Mammary epithelial cell (primary cell): ENCODE data around the gene ZP1.

Experiments used
- CTCF ChIP-seq, 2 donors: IDR thresholded peaks in 1 of 2; conservative IDR thresholded peaks in 1 of 2; 2 replicates each; pipeline ENCODE4 v1.5.1; 2011 to 2012; ENCODE audit warnings: inconsistent platforms in 2 of 2, low read length in 2 of 2, mild to moderate bottlenecking in 2 of 2, control low read depth in 1 of 2, low read depth in 1 of 2; ENCODE audit not compliant: insufficient read depth in 1 of 2; ENCODE audit errors: extremely low read depth in 1 of 2
- EZH2 ChIP-seq: IDR thresholded peaks from 2 replicates; pipeline ENCODE4 v1.6.1; 2012; ENCODE audit warnings: low read length, inconsistent platforms, borderline replicate concordance

- no peak for TF ChIP-seq CTCF (conservative IDR thresholded peaks at IDR 0.05 in 1 of 2, IDR thresholded peaks at IDR 0.05 in 1 of 2; ENCODE audit: extremely low read depth in 1 of 2, insufficient read depth in 1 of 2, low read depth in 1 of 2, low read length in 2 of 2)
- no peak for TF ChIP-seq EZH2
These were observed 8.2 kb downstream of the ZP1 start for GRCh38 chr11:60875366-60876167.
